Nephron progenitor cell (in vitro differentiated cells): ENCODE results near the gene TECR.
"Not testable (repeated sequence)": the region's sequence is repeated elsewhere in the genome, so short reads cannot be mapped to it uniquely, and the experiment has no call there.

Experiments used
- DNase-seq: peaks from one replicate; pipeline ENCODE4 v3.0.0; 2021
- H3K27ac Mint-ChIP-seq: 2 replicates; pipeline ENCODE4 v1.8.0; 2021; ENCODE audit warnings: mild to moderate bottlenecking, moderate library complexity, mixed read lengths
- H3K27me3 Mint-ChIP-seq: 2 replicates; pipeline ENCODE4 v1.8.0; 2021; ENCODE audit warnings: mild to moderate bottlenecking, low read depth, mixed read lengths; ENCODE audit not compliant: poor library complexity
- H3K36me3 Mint-ChIP-seq: 2 replicates; pipeline ENCODE4 v1.8.0; 2021; ENCODE audit warnings: low read depth, mixed read lengths
- H3K4me1 Mint-ChIP-seq: 2 replicates; pipeline ENCODE4 v1.8.0; 2021; ENCODE audit warnings: mixed read lengths
- H3K4me3 Mint-ChIP-seq: 2 replicates; pipeline ENCODE4 v1.8.0; 2021; ENCODE audit warnings: mild to moderate bottlenecking, moderate library complexity, mixed read lengths
- H3K9me3 Mint-ChIP-seq: 2 replicates; pipeline ENCODE4 v1.8.0; 2021; ENCODE audit warnings: mild to moderate bottlenecking, moderate library complexity, mixed read lengths
- CTCF ChIP-seq: fragments of 200-600 bp; sonication (generic); IDR thresholded peaks from 2 replicates; pipeline ENCODE4 v1.5.0; 2021; ENCODE audit warnings: antibody characterized with exemption

Gene TECR

GRCh38 chr19:14603990-14604387 lies 74.6 kb downstream of the TECR start:
- TF ChIP-seq CTCF, result no peak
- H3K9me3 Mint-ChIP-seq, result peaks cover 69% of the 10 kb centered on the region
- no peak for DNase-seq
- H3K36me3 Mint-ChIP-seq, result no peaks in the 10 kb centered on the region
- H3K27ac Mint-ChIP-seq, result no peak overlapping the region
- H3K27me3 Mint-ChIP-seq, result peaks cover 19% of the 10 kb centered on the region
- no peaks in the 10 kb centered on the region for H3K4me1 Mint-ChIP-seq
- H3K4me3 Mint-ChIP-seq, result no peak overlapping the region

- no peaks in the 10 kb centered on the region for H3K4me1 Mint-ChIP-seq
- H3K9me3 Mint-ChIP-seq, result peaks cover 76% of the 10 kb centered on the region
- H3K27me3 Mint-ChIP-seq, result peaks cover 18% of the 10 kb centered on the region
- no peak for TF ChIP-seq CTCF
- H3K36me3 Mint-ChIP-seq, result no peaks in the 10 kb centered on the region
- no peak overlapping the region for H3K27ac Mint-ChIP-seq
- DNase-seq, result no peak
- no peak overlapping the region for H3K4me3 Mint-ChIP-seq
Measured at GRCh38 chr19:14606627-14607026, 77.2 kb downstream of the TECR start.

GRCh38 chr19:14611051-14611450 lies 81.7 kb downstream of the TECR start:
- Mint-ChIP-seq H3K27me3 (peaks cover 7% of the 10 kb centered on the region), H3K4me1 (no peaks in the 10 kb centered on the region), H3K4me3 (no peak overlapping the region), H3K9me3 (peaks cover 73% of the 10 kb centered on the region), H3K36me3 (no peaks in the 10 kb centered on the region), H3K27ac (no peak overlapping the region)
- no peak for DNase-seq
- no peak for TF ChIP-seq CTCF

- not testable (repeated sequence) for H3K27ac Mint-ChIP-seq, H3K27me3 Mint-ChIP-seq, H3K4me1 Mint-ChIP-seq, H3K36me3 Mint-ChIP-seq, DNase-seq, H3K4me3 Mint-ChIP-seq
- H3K9me3 Mint-ChIP-seq, result peaks cover 75% of the 10 kb centered on the region
Measured at GRCh38 chr19:14612242-14612641, 82.8 kb downstream of the TECR start.

- TF ChIP-seq CTCF, result no peak
- Mint-ChIP-seq H3K27ac (no peak overlapping the region), H3K4me1 (no peaks in the 10 kb centered on the region), H3K9me3 (peaks cover 79% of the 10 kb centered on the region), H3K27me3 (peaks cover 4% of the 10 kb centered on the region), H3K36me3 (no peaks in the 10 kb centered on the region), H3K4me3 (no peak overlapping the region)
- no peak for DNase-seq
Measured at GRCh38 chr19:14612657-14613056, 83.3 kb downstream of the TECR start.

GRCh38 chr19:14613399-14614098 lies 84.2 kb downstream of the TECR start:
- H3K36me3 Mint-ChIP-seq, H3K4me1 Mint-ChIP-seq, H3K27me3 Mint-ChIP-seq, H3K27ac Mint-ChIP-seq, DNase-seq, H3K4me3 Mint-ChIP-seq: not testable (repeated sequence)
- peaks cover 80% of the 10 kb centered on the region for H3K9me3 Mint-ChIP-seq

- peaks cover 82% of the 10 kb centered on the region for H3K9me3 Mint-ChIP-seq
Measured at GRCh38 chr19:14614099-14614412, 84.7 kb downstream of the TECR start.

More at GRCh38 chr19:14614099-14614412, 84.7 kb downstream of the TECR start:
- H3K36me3 Mint-ChIP-seq, result no peaks in the 10 kb centered on the region
- no peak for TF ChIP-seq CTCF
- H3K4me1 Mint-ChIP-seq, result no peaks in the 10 kb centered on the region
- H3K27me3 Mint-ChIP-seq, result peaks cover 4% of the 10 kb centered on the region
- no peak for DNase-seq
- no peak overlapping the region for H3K4me3 Mint-ChIP-seq
- no peak overlapping the region for H3K27ac Mint-ChIP-seq
